NCI-H2107 treated with DMSO at 0.1 percent for 48 hours (cell line): ENCODE measurements around the gene BFSP2.

Experiments
- DNase-seq: peaks from one replicate; lab custom pipeline; 2025; ENCODE audit not compliant: unreplicated experiment; lab: John Stamatoyannopoulos, UW

The BFSP2 gene, protein sequence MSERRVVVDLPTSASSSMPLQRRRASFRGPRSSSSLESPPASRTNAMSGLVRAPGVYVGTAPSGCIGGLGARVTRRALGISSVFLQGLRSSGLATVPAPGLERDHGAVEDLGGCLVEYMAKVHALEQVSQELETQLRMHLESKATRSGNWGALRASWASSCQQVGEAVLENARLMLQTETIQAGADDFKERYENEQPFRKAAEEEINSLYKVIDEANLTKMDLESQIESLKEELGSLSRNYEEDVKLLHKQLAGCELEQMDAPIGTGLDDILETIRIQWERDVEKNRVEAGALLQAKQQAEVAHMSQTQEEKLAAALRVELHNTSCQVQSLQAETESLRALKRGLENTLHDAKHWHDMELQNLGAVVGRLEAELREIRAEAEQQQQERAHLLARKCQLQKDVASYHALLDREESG

DNA sequence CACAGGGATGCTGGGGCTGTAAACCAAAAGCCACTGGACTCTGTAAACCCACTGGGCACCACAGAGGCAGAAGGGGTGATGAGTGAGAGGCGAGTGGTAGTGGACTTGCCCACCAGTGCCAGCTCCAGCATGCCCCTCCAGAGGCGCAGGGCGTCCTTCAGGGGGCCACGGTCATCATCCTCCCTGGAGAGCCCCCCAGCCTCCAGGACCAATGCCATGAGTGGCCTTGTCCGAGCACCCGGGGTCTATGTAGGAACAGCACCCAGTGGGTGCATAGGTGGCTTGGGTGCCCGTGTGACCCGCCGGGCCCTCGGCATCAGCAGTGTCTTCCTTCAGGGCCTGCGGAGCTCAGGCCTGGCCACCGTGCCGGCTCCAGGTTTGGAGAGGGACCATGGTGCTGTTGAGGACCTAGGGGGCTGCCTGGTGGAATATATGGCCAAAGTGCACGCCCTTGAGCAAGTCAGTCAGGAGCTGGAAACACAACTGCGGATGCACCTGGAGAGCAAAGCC, at the start of gene BFSP2:
TSS of gene BFSP2 (plus strand) at position 51 of the 510 bp plus-strand sequence. CDS start at position 79, 28 bp downstream.
- DNase-seq: no peak

DNA sequence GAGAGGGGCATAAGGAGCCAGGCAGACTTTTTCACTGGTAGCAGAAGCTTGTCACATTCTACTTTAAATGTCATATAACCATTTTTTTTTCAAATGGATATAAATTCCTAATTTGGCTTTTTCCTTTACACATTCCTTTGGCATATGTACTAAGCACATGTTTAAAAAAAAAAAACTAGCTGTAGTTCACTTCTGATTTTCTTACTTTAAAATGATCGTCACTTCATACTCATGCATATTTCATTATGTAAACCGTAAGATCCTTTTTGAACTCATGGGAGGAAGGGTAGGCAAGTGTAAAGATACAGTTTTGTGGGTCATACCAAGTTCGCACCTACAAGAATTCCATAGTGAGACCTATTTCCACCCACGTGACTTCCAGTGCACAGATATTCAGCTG, 45.1 kb upstream of the BFSP2 start:
- no peak for DNase-seq

DNA sequence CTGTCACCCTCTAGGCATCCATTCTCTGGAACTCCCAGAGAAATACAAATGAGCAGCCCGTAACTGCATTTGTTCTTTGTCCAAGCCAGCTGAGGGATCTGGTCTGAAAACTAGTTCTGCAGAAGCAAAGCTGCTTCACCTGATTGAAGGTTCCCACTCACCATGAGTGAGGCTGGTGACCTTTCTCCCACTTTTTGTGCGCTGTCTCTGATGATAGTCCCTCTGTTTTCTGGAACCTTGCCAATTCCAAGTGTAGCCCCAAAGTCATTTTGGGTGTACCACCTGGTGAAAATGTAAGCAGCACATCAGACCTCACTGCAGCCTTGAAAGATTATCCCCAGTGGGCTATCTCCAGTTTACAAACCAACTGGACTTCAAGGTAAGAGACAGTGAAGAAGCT, 39.4 kb upstream of the BFSP2 start:
- no peak for DNase-seq

GRCh38 chr3:133361011-133361410, 38.8 kb upstream of the BFSP2 start:
- DNase-seq: no peak

DNA sequence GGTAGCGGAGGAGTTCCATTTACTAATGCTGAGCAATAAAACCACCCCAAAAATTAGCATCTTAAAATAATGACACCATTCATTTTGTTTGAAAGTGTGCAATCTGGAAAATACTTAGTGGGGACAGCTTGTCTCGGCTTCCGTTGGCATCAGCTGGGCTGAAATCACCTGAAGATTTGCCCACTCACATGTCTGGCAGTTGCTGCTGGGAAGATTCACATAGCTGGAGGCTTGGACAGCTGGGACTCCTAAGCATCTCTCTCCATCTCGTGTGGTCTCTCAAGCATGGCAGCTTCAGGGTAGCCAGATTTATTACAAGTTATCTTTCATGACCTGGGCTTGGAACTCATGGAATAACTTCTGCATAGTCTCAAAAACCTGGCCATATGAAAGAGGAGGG, 38.4 kb upstream of the BFSP2 start:
- no peak for DNase-seq

- DNase-seq: no peak
These were observed 37.3 kb upstream of the BFSP2 start for GRCh38 chr3:133362539-133362938.

- DNase-seq: no peak
These were observed 35.2 kb upstream of the BFSP2 start for GRCh38 chr3:133364704-133365103.

- no peak for DNase-seq
These were observed 32.9 kb upstream of the BFSP2 start for GRCh38 chr3:133366921-133367320.

DNA sequence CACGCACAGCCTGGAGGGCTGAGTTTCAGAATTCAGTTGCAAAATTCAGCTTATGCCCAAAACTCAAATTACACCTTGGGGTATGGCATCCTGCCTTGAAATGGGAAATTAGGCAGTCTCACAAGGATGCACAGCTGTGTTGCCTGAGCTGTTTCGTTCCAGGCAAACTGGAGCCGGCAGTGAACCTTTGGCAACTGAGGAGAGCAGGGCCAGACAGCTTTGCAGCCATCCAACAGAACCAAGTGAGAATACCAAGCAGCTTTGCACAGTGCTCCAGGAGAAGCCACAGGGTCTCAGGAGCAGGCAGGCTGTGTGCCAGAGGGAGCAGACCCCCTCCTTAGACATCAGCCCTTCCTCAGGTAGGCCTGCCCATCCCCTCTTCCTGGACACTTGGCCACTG, 32.5 kb upstream of the BFSP2 start:
- DNase-seq: no peak

DNA sequence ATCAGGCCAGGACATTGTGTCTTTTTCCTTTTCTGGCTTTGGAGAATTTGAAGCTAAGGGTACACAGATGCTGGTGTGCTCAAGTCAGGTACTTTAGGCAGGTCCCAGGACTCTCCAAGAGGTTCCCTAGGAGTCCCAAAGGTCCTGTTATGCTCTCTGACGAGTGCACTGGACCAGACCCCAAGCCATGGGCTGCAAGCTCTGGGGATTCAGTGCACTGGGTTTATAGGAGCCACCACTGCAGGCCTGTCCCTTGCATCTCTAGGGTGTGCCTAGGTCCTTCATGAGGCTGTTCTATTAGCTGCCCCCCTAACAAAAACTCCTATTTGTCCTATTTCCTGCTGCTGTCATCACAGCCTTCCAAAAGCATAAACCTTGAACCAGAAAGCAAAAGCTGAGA, 31.9 kb upstream of the BFSP2 start:
- no peak for DNase-seq

DNA sequence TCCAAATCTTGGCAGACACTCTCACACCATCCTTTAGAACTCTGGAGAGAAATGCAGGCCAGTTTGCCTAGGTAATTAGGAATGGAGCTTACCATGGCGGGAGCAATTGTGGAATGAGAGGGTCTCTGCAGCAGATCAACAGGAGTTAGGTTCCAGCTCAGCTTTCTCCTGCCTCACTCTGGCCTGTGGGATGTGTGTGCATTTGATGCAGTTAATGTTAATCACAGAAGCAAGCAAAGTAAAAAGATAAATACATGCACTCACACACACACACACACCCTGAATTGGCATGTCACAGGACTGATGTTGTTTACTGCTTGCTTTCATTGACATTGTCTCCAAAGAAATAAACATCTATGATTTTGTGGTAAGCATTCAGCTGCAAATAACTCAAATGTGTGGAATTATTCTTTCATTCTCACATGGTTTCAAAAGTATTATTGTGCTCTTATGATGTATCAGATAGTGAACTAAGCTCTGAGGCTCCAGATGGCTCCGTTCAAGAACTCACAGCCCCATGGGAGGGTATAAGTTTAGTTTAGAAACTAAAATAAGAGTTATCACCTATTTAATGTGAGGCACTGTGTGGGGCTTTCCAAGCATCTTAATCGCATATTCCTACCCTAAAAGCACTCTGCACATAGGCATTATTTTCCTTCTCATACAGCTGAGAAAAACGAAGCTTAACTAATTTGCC, 31.3 kb upstream of the BFSP2 start:
- DNase-seq: no peak

- no peak for DNase-seq
These were observed 30.8 kb upstream of the BFSP2 start for GRCh38 chr3:133369068-133369440.

- DNase-seq: no peak
These were observed 28.7 kb upstream of the BFSP2 start for GRCh38 chr3:133371181-133371580.

- no peak for DNase-seq
These were observed 28.2 kb upstream of the BFSP2 start for GRCh38 chr3:133371676-133372075.

- DNase-seq: peak; percentile 85
These were observed 25.0 kb upstream of the BFSP2 start for GRCh38 chr3:133374708-133375402.

- no peak for DNase-seq
These were observed 24.5 kb upstream of the BFSP2 start for GRCh38 chr3:133375403-133375745.

DNA sequence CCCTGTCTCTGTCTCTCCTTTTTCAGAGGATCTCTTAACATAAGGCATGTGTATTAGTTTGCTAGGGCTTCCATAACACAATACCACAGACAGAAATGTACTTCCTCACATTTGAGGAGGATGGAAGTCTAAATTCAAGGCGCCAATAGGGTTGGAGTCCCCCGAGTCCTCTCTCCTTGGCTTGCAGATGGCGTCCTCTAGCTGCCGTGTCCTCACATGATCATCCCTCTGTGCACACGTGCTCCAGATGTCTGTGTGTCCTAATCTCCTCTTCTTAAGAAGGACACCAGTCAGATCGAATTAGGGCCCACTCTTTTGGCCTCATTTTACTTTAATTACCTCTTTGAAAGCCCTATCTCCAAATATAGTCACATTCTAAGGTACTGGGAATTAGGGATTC, 23.0 kb upstream of the BFSP2 start:
- no peak for DNase-seq

DNA sequence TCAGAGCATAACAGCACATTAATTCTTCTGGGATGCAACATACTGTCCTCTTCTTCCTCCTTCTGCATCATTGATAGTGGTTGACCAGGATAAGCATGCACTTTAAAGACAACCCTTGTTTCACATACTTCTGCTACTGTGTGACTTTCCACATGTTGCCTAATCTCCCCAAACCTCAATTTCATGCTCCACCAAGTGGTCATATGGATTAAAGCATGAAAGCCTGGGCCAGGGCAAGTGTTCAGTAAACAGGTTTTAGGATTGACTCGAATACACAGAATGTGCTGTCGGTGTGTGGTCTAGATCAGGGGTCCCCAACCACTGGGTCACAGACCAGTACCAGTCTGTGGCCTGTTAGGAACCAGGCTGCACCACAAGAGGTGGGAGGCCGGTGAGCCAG, 22.5 kb upstream of the BFSP2 start:
- DNase-seq: no peak

- DNase-seq: no peak
These were observed 19.9 kb upstream of the BFSP2 start for GRCh38 chr3:133379926-133380325.

DNA sequence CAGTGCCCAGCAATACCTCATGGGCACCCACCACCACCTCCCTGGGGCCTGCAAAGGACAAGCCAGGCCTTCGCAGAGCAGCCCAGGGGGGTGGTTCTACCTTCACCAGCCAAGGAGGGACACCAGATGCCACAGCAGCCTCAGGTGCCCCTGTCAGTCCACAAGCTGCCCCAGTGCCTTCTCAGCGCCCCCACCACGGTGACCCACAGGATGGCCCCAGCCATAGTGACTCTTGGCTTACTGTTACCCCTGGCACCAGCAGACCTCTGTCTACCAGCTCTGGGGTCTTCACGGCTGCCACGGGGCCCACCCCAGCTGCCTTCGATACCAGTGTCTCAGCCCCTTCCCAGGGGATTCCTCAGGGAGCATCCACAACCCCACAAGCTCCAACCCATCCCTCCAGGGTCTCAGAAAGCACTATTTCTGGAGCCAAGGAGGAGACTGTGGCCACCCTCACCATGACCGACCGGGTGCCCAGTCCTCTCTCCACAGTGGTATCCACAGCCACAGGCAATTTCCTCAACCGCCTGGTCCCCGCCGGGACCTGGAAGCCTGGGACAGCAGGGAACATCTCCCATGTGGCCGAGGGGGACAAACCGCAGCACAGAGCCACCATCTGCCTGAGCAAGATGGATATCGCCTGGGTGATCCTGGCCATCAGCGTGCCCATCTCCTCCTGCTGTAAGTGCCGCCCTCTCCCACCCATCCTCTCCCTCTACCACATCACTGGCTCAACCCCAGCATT, 19.2 kb upstream of the BFSP2 start:
- DNase-seq: no peak
